OCI-LY7 (cell line): Measurements from ENCODE around the gene MTUS2. TPM values are rescaled to one million over a fixed set of nuclear protein-coding genes. Genes with fewer than 3 reads are reported as not detected.
A peak's percentile ranks its signal among the peaks of the same experiment; 100 is the strongest.

Experiments used
- BruUV-seq: library from RNA; stranded (reverse); fragments of 400-500 nt; replicated peaks from 2 replicates; lab custom pipeline; 2021; lab: Mats Ljungman, UMichigan
- CTCF ChIA-PET: fragments of 300-600 bp; sonication (Branson Sonifier 250); formaldehyde crosslinking; loops from one replicate; lab custom pipeline; 2022; ENCODE audit warnings: antibody characterized with exemption; ENCODE audit not compliant: unreplicated experiment; lab: Charles Lee
- POLR2A ChIA-PET: fragments of 300-600 bp; sonication (Branson Sonifier 250); formaldehyde crosslinking; loops from one replicate; lab custom pipeline; 2022; ENCODE audit warnings: antibody characterized with exemption; lab: Charles Lee
- DNase-seq: peaks from one replicate; pipeline ENCODE4 v3.0.0-alpha.2; 2015; ENCODE audit warnings: low spot score
- H2AFZ ChIP-seq: fragments of 200-600 bp; sonication (generic), shearing (Covaris generic); 2 replicates; pipeline ENCODE4 v1.6.1; 2014; ENCODE audit warnings: mild to moderate bottlenecking, antibody characterized with exemption, low read length, moderate library complexity
- H3K27ac ChIP-seq: fragments of 200-600 bp; sonication (generic); 2 replicates; pipeline ENCODE4 v1.5.1; 2014; ENCODE audit warnings: mixed run types, low read depth, mild to moderate bottlenecking, moderate library complexity, low read length, inconsistent platforms; ENCODE audit not compliant: poor library complexity, severe bottlenecking
- H3K36me3 ChIP-seq: fragments of 200-600 bp; sonication (generic); 2 replicates; pipeline ENCODE4 v1.6.1; 2014; ENCODE audit warnings: mild to moderate bottlenecking, antibody characterized with exemption, low read length, moderate library complexity, mixed read lengths; ENCODE audit not compliant: insufficient read depth
- H3K4me1 ChIP-seq: fragments of 200-600 bp; sonication (generic); 2 replicates; pipeline ENCODE4 v1.5.1; 2014; ENCODE audit warnings: mild to moderate bottlenecking, low read length; ENCODE audit not compliant: insufficient read depth, poor library complexity, severe bottlenecking
- H3K4me2 ChIP-seq: fragments of 200-600 bp; sonication (generic); 2 replicates; pipeline ENCODE4 v1.6.1; 2014; ENCODE audit warnings: mild to moderate bottlenecking, low read length
- H3K4me3 ChIP-seq: fragments of 200-600 bp; sonication (generic); 2 replicates; pipeline ENCODE4 v1.5.1; 2014; ENCODE audit warnings: mild to moderate bottlenecking, low read depth, low read length; ENCODE audit not compliant: poor library complexity, severe bottlenecking
- H3K79me2 ChIP-seq: fragments of 200-600 bp; sonication (generic); 2 replicates; pipeline ENCODE4 v1.6.1; 2016; ENCODE audit warnings: low read depth, mild to moderate bottlenecking, low read length, moderate library complexity, mixed read lengths; ENCODE audit not compliant: insufficient read depth
- H3K9me2 ChIP-seq: fragments of 200-600 bp; sonication (generic); 2 replicates; pipeline ENCODE4 v1.6.1; 2016; ENCODE audit warnings: mild to moderate bottlenecking, low read length, mixed read lengths; ENCODE audit not compliant: insufficient read depth
- H3K9me3 ChIP-seq: fragments of 200-600 bp; sonication (generic); 2 replicates; pipeline ENCODE4 v1.6.1; 2014; ENCODE audit warnings: mild to moderate bottlenecking, mixed run types, low read length, mixed read lengths
- H4K20me1 ChIP-seq: fragments of 200-600 bp; sonication (generic); 2 replicates; pipeline ENCODE4 v1.6.1; 2014; ENCODE audit warnings: mild to moderate bottlenecking, antibody characterized with exemption, low read length, moderate library complexity, mixed read lengths; ENCODE audit not compliant: insufficient read depth
- EZH2phosphoT487 ChIP-seq: fragments of 200-600 bp; sonication (generic); IDR thresholded peaks from 2 replicates; pipeline ENCODE4 v1.6.1; 2018; ENCODE audit warnings: low read depth, borderline replicate concordance, mild to moderate bottlenecking, mixed run types, antibody characterized with exemption, low read length, moderate library complexity, mixed read lengths
- intact Hi-C: fragments of 100-400 bp; cut with micrococcal nuclease; formaldehyde crosslinking; loops from one replicate; pipeline ENCODE4 v1.10.0; 2022; ENCODE audit not compliant: unreplicated experiment
- total RNA-seq, 2 experiments: library from RNA; depleted of rRNA in 1 of 2; stranded (reverse); fragments of >200 nt in 1 of 2; shearing (Covaris generic) in 1 of 2; gene quantifications; 2 replicates each; pipeline ENCODE4 v1.2.3, GENCODE V29; 2014 to 2022
- TF ChIP-seq, protein P1 (sequence below): fragments of 200-600 bp; sonication (generic); conservative IDR thresholded peaks from 2 replicates; pipeline ENCODE4 v1.5.1; 2014; ENCODE audit warnings: mild to moderate bottlenecking, antibody characterized with exemption, low read length, moderate library complexity, mixed read lengths

The MTUS2 gene
- total RNA-seq, 2 experiments from 2014 or later, result 0.16 to 9.8 TPM

DNA sequence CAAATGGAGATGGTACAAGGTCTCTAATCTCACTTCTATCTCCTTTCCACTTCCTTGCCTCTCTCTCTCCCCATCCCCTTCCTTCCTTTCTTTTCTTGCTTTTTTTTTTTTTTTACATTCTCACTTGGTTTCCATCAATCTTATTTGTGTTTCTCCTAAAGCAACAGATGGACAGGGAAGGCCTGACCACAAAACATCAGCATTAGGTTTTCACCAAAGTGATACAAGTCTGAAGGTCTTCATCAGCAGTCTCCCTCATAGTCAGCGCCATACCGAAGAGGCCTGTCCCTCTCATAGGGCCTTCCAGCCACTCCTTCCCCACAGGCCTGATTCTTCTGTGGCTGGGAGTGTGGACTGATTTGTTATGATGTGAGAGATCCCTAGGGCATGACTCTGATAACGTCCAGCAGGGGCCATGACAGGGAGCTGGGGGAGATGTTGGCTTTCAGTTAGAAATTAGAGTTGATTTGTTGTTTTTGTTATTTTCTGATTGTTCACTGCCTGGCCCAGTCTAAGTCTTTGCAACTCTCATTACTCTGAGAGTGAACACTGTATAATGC, 616.7 kb downstream of the MTUS2 start:
- Histone ChIP-seq H3K4me1 (peaks cover 66% of the 10 kb centered on the region), H4K20me1 (no peaks in the 10 kb centered on the region), H3K4me3 (no peak overlapping the region), H3K4me2 (no peak overlapping the region), H3K9me2 (no peaks in the 10 kb centered on the region), H3K27ac (no peak overlapping the region), H3K36me3 (no peaks in the 10 kb centered on the region), H3K9me3 (no peaks in the 10 kb centered on the region), H3K79me2 (no peaks in the 10 kb centered on the region), H2AFZ (peak overlapping the region; percentile 71; the same call in 1 of the 2 replicates)
- intact Hi-C loops, result loop anchor here (10.0 kb wide), 1 partner anchor 1178 kb away; the partner anchor contains the start of gene USPL1
- TF ChIP-seq EZH2phosphoT487, result no peak
- TF ChIP-seq, protein P1, sequence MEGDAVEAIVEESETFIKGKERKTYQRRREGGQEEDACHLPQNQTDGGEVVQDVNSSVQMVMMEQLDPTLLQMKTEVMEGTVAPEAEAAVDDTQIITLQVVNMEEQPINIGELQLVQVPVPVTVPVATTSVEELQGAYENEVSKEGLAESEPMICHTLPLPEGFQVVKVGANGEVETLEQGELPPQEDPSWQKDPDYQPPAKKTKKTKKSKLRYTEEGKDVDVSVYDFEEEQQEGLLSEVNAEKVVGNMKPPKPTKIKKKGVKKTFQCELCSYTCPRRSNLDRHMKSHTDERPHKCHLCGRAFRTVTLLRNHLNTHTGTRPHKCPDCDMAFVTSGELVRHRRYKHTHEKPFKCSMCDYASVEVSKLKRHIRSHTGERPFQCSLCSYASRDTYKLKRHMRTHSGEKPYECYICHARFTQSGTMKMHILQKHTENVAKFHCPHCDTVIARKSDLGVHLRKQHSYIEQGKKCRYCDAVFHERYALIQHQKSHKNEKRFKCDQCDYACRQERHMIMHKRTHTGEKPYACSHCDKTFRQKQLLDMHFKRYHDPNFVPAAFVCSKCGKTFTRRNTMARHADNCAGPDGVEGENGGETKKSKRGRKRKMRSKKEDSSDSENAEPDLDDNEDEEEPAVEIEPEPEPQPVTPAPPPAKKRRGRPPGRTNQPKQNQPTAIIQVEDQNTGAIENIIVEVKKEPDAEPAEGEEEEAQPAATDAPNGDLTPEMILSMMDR, result no peak
- no peak for DNase-seq
- no TSS peak for BruUV-seq
- ChIA-PET CTCF (no interaction called here), POLR2A (no interaction called here)

DNA sequence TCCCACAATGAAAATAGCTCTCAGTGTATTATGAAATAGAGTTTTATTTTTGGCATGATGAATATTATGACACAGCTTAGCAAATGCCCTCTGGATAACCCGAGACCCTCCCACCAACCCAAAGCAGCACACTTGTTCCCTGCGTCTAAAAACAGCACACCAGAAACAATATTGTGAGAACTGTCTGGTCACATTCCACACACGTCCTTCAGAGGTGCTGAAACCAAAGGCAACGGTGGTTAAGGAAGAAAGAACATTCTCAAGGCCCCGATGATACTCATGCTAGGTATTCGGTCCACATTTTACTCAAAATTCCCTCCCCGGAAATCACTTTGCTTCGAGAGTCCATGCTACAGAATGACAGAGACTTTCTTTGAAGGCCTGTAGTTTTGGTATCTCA, 618.6 kb downstream of the MTUS2 start:
- Histone ChIP-seq H3K79me2 (no peaks in the 10 kb centered on the region), H3K9me3 (no peaks in the 10 kb centered on the region), H3K4me3 (no peak overlapping the region), H3K9me2 (no peaks in the 10 kb centered on the region), H2AFZ (no peak overlapping the region), H3K27ac (no peak overlapping the region), H4K20me1 (no peaks in the 10 kb centered on the region), H3K36me3 (no peaks in the 10 kb centered on the region), H3K4me1 (peaks cover 65% of the 10 kb centered on the region), H3K4me2 (no peak overlapping the region)
- ChIA-PET CTCF (no interaction called here), POLR2A (interaction anchor here (0.8 to 1.9 kb wide), 2 partner anchors 10 to 28 kb away, joined by 3 to 6 read pairs; no protein-coding TSS in a partner anchor)
- TF ChIP-seq, protein P1, result no peak
- TF ChIP-seq EZH2phosphoT487, result no peak
- no peak for DNase-seq
- BruUV-seq, result no TSS peak
- intact Hi-C loops, result loop anchor here (10.0 kb wide), 1 partner anchor 1176 kb away; the partner anchor contains the start of gene USPL1
